Measurements from ENCODE around the gene CTDNEP1. TPM values are rescaled to one million over a fixed set of nuclear protein-coding genes. Genes with fewer than 3 reads are reported as not detected.
A peak's percentile ranks its signal among the peaks of the same experiment; 100 is the strongest.
"Not testable (repeated sequence)": the region's sequence is repeated elsewhere in the genome, so short reads cannot be mapped to it uniquely, and the experiment has no call there.

The CTDNEP1 gene
- polyA plus RNA-seq, 4 donors, result 70.0 to 132 (median 89.3) TPM

DNA sequence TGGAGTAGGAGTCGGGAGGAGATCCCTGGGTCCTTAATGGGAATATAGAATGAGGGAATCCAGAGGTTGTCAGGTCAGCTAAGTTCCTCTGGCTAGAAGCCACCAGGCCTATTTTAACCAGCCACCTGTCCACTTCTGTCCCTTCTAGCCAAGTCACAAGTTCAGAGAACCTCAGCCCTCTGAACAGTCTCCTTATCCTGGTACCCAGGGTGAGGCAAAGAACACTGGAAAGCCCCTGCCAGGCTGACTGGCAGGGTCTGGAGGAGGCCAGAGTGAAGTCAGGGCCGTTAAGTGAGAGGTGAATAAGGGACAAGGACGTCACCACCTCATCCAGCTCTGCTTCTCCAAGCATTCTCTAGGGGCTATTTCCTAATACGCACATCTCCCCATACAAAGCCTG, 2.7 kb downstream of the CTDNEP1 start:
- Histone ChIP-seq H3K4me3 (ENCODE audit: low read depth in 1 of 3, low read length in 3 of 3) (no peak overlapping the region), H3K36me3 (ENCODE audit: control insufficient read depth in 3 of 3, insufficient read depth in 2 of 3, low read depth in 1 of 3, low read length in 3 of 3) (peaks cover 0 to 44% (median 8%) of the 10 kb centered on the region in 3 donors), H3K9me3 (ENCODE audit: control insufficient read depth in 2 of 2, insufficient read depth in 1 of 2, low read depth in 1 of 2, low read length in 1 of 2) (no peaks in the 10 kb centered on the region), H3K4me1 (ENCODE audit: control insufficient read depth in 3 of 3, insufficient read depth in 2 of 3, low read depth in 1 of 3, low read length in 2 of 3) (peaks cover 10 to 24% (median 11%) of the 10 kb centered on the region in 3 donors), H3K27me3 (ENCODE audit: control insufficient read depth in 3 of 3, insufficient read depth in 3 of 3, low read length in 3 of 3) (no peaks in the 10 kb centered on the region), H3K27ac (ENCODE audit: low read depth in 1 of 3, low read length in 2 of 3) (no peak overlapping the region)
- FAIRE-seq, result no peak
- no peak for DNase-seq
- WGBS, 3 donors, result 66 to 74% (median 69%) methylated on average over 4 of the region's 4 CpGs

- no peaks in the 10 kb centered on the region for H3K9me3 ChIP-seq (ENCODE audit: control insufficient read depth in 2 of 2, insufficient read depth in 1 of 2, low read depth in 1 of 2, low read length in 1 of 2)
- H3K27me3 ChIP-seq (ENCODE audit: control insufficient read depth in 3 of 3, insufficient read depth in 3 of 3, low read length in 3 of 3), result no peaks in the 10 kb centered on the region
- H3K36me3 ChIP-seq (ENCODE audit: control insufficient read depth in 3 of 3, insufficient read depth in 2 of 3, low read depth in 1 of 3, low read length in 3 of 3), result peaks cover 0 to 52% (median 8%) of the 10 kb centered on the region in 3 donors
- WGBS, 3 donors, result 91 to 94% (median 92%) methylated on average over 5 of the region's 5 CpGs
- H3K4me3 ChIP-seq (ENCODE audit: low read depth in 1 of 3, low read length in 3 of 3), result no peak overlapping the region
- peaks cover 10 to 23% (median 11%) of the 10 kb centered on the region in 3 donors for H3K4me1 ChIP-seq (ENCODE audit: control insufficient read depth in 3 of 3, insufficient read depth in 2 of 3, low read depth in 1 of 3, low read length in 2 of 3)
- DNase-seq, result no peak
- H3K27ac ChIP-seq (ENCODE audit: low read depth in 1 of 3, low read length in 2 of 3), result no peak overlapping the region
- FAIRE-seq, result no peak
Measured at GRCh38 chr17:7246779-7247178, 4.8 kb downstream of the CTDNEP1 start.

- H3K4me1 ChIP-seq (ENCODE audit: control insufficient read depth in 3 of 3, insufficient read depth in 2 of 3, low read depth in 1 of 3, low read length in 2 of 3), result peaks cover 3 to 24% (median 3%) of the 10 kb centered on the region in 3 donors
- not testable (repeated sequence) for H3K4me3 ChIP-seq (ENCODE audit: low read depth in 1 of 3, low read length in 3 of 3); FAIRE-seq; H3K27me3 ChIP-seq (ENCODE audit: control insufficient read depth in 3 of 3, insufficient read depth in 3 of 3, low read length in 3 of 3); H3K9me3 ChIP-seq (ENCODE audit: control insufficient read depth in 2 of 2, insufficient read depth in 1 of 2, low read depth in 1 of 2, low read length in 1 of 2); DNase-seq
- peaks cover 0 to 55% (median 12%) of the 10 kb centered on the region in 3 donors for H3K36me3 ChIP-seq (ENCODE audit: control insufficient read depth in 3 of 3, insufficient read depth in 2 of 3, low read depth in 1 of 3, low read length in 3 of 3)
- H3K27ac ChIP-seq (ENCODE audit: low read depth in 1 of 3, low read length in 2 of 3), result peak overlapping the region in 1 of 3 donors; percentile 3
- WGBS, 3 donors, result 70 to 82% (median 79%) methylated on average over 10 of the region's 10 CpGs
Measured at GRCh38 chr17:7243838-7244237, 7.7 kb downstream of the CTDNEP1 start.

GRCh38 chr17:7243453-7243729, 8.1 kb downstream of the CTDNEP1 start:
- no peak for FAIRE-seq
- H3K4me3 ChIP-seq (ENCODE audit: low read depth in 1 of 3, low read length in 3 of 3), result peak overlapping the region in 2 of 3 donors; percentile 95 to 99

GRCh38 chr17:7242717-7243452, 8.6 kb downstream of the CTDNEP1 start:
- Histone ChIP-seq H3K36me3 (ENCODE audit: control insufficient read depth in 3 of 3, insufficient read depth in 2 of 3, low read depth in 1 of 3, low read length in 3 of 3) (peaks cover 0 to 51% (median 12%) of the 10 kb centered on the region in 3 donors), H3K4me1 (ENCODE audit: control insufficient read depth in 3 of 3, insufficient read depth in 2 of 3, low read depth in 1 of 3, low read length in 2 of 3) (peaks cover 3 to 20% (median 3%) of the 10 kb centered on the region in 3 donors), H3K27ac (ENCODE audit: low read depth in 1 of 3, low read length in 2 of 3) (peak overlapping the region; percentile 98 to 99 (median 98)), H3K9me3 (ENCODE audit: control insufficient read depth in 2 of 2, insufficient read depth in 1 of 2, low read depth in 1 of 2, low read length in 1 of 2) (no peaks in the 10 kb centered on the region), H3K4me3 (ENCODE audit: low read depth in 1 of 3, low read length in 3 of 3) (peak overlapping the region; percentile 78 to 99 (median 95)), H3K27me3 (ENCODE audit: control insufficient read depth in 3 of 3, insufficient read depth in 3 of 3, low read length in 3 of 3) (no peaks in the 10 kb centered on the region)
- WGBS, 3 donors, result 0 to 2% (median 2%) methylated on average over 32 to 49 of the region's 49 CpGs
- peak; percentile 92 to 98 for DNase-seq
- no peak for FAIRE-seq

More at GRCh38 chr17:7243453-7243729, 8.1 kb downstream of the CTDNEP1 start:
- Histone ChIP-seq H3K9me3 (ENCODE audit: control insufficient read depth in 2 of 2, insufficient read depth in 1 of 2, low read depth in 1 of 2, low read length in 1 of 2) (no peaks in the 10 kb centered on the region), H3K27ac (ENCODE audit: low read depth in 1 of 3, low read length in 2 of 3) (peak overlapping the region; percentile 98 to 99 (median 98)), H3K36me3 (ENCODE audit: control insufficient read depth in 3 of 3, insufficient read depth in 2 of 3, low read depth in 1 of 3, low read length in 3 of 3) (peaks cover 0 to 51% (median 12%) of the 10 kb centered on the region in 3 donors), H3K27me3 (ENCODE audit: control insufficient read depth in 3 of 3, insufficient read depth in 3 of 3, low read length in 3 of 3) (no peaks in the 10 kb centered on the region), H3K4me1 (ENCODE audit: control insufficient read depth in 3 of 3, insufficient read depth in 2 of 3, low read depth in 1 of 3, low read length in 2 of 3) (peaks cover 3 to 20% (median 3%) of the 10 kb centered on the region in 3 donors)
- 21 to 30% (median 28%) methylated on average over 2 of the region's 2 CpGs for WGBS, 3 donors
- no peak for DNase-seq

GRCh38 chr17:7241783-7242716, 9.5 kb downstream of the CTDNEP1 start, which contains the start of gene GABARAP:
Gene GABARAP, minus strand, starts transcription at chr17:7242449. Its CDS starts 119 bp downstream, at chr17:7242330.
- Histone ChIP-seq H3K9me3 (ENCODE audit: control insufficient read depth in 2 of 2, insufficient read depth in 1 of 2, low read depth in 1 of 2, low read length in 1 of 2) (no peaks in the 10 kb centered on the region), H3K27ac (ENCODE audit: low read depth in 1 of 3, low read length in 2 of 3) (peak within 1 kb of the TSS; percentile 98 to 99 (median 98)), H3K4me3 (ENCODE audit: low read depth in 1 of 3, low read length in 3 of 3) (peak within 1 kb of the TSS; percentile 78 to 99 (median 95)), H3K4me1 (ENCODE audit: control insufficient read depth in 3 of 3, insufficient read depth in 2 of 3, low read depth in 1 of 3, low read length in 2 of 3) (peaks cover 3 to 25% (median 3%) of the 10 kb centered on the region in 3 donors), H3K36me3 (ENCODE audit: control insufficient read depth in 3 of 3, insufficient read depth in 2 of 3, low read depth in 1 of 3, low read length in 3 of 3) (peaks cover 0 to 53% (median 12%) of the 10 kb centered on the region in 3 donors), H3K27me3 (ENCODE audit: control insufficient read depth in 3 of 3, insufficient read depth in 3 of 3, low read length in 3 of 3) (no peaks in the 10 kb centered on the region)
- 0 to 1% (median 0%) methylated on average over 61 to 62 of the region's 62 CpGs for WGBS, 3 donors
- FAIRE-seq (no peak), DNase-seq (peak; percentile 89 to 98)

DNA sequence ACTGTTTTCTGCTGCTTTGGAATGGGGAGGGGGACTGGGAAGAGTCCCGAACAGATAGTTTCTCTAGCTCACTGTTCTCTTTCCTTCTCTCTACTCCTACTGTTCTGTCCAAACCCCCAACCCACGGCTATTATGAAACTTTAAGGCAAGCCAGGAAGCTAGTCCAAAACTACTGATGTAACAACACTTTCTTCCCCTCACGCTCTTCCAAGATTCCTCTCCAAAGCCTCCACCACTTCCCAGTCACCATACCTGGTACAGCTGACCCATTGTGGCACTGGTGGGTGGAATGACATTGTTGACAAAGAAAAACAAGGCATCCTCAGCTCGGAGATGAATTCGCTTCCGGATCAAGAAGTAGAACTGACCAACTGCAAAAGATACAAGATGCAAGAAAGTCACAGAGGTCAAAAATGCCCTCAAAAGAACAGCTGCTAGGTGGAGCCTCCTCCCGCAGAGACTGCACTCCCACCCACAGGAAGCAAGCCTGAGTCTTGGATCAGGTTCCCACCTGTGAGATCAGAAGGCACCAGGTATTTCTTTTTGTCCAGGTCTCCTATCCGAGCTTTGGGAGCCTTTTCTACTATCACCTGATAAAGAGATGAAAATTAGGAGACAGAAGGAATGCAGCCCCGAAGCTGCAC, 10.3 kb downstream of the CTDNEP1 start:
- Histone ChIP-seq H3K27ac (ENCODE audit: low read depth in 1 of 3, low read length in 2 of 3) (peak overlapping the region; percentile 98 to 99 (median 98)), H3K4me1 (ENCODE audit: control insufficient read depth in 3 of 3, insufficient read depth in 2 of 3, low read depth in 1 of 3, low read length in 2 of 3) (peaks cover 3 to 33% (median 3%) of the 10 kb centered on the region in 3 donors), H3K9me3 (ENCODE audit: control insufficient read depth in 2 of 2, insufficient read depth in 1 of 2, low read depth in 1 of 2, low read length in 1 of 2) (no peaks in the 10 kb centered on the region), H3K36me3 (ENCODE audit: control insufficient read depth in 3 of 3, insufficient read depth in 2 of 3, low read depth in 1 of 3, low read length in 3 of 3) (peaks cover 2 to 53% (median 12%) of the 10 kb centered on the region in 3 donors), H3K4me3 (ENCODE audit: low read depth in 1 of 3, low read length in 3 of 3) (peak overlapping the region in 2 of 3 donors; percentile 95 to 99), H3K27me3 (ENCODE audit: control insufficient read depth in 3 of 3, insufficient read depth in 3 of 3, low read length in 3 of 3) (no peaks in the 10 kb centered on the region)
- WGBS, 3 donors, result 11 to 31% (median 24%) methylated on average over 9 of the region's 9 CpGs
- DNase-seq, result no peak
- no peak for FAIRE-seq

- peak overlapping the region in 2 of 3 donors; percentile 98 to 99 for H3K27ac ChIP-seq (ENCODE audit: low read depth in 1 of 3, low read length in 2 of 3)
- H3K36me3 ChIP-seq (ENCODE audit: control insufficient read depth in 3 of 3, insufficient read depth in 2 of 3, low read depth in 1 of 3, low read length in 3 of 3), result peaks cover 2 to 53% (median 8%) of the 10 kb centered on the region in 3 donors
- no peaks in the 10 kb centered on the region for H3K9me3 ChIP-seq (ENCODE audit: control insufficient read depth in 2 of 2, insufficient read depth in 1 of 2, low read depth in 1 of 2, low read length in 1 of 2)
- FAIRE-seq, result no peak
- no peak for DNase-seq
- H3K4me3 ChIP-seq (ENCODE audit: low read depth in 1 of 3, low read length in 3 of 3), result peak overlapping the region in 2 of 3 donors; percentile 95 to 99
- WGBS, 3 donors, result 56 to 62% (median 60%) methylated on average over 4 of the region's 4 CpGs
- H3K4me1 ChIP-seq (ENCODE audit: control insufficient read depth in 3 of 3, insufficient read depth in 2 of 3, low read depth in 1 of 3, low read length in 2 of 3), result peaks cover 3 to 40% (median 3%) of the 10 kb centered on the region in 3 donors
- H3K27me3 ChIP-seq (ENCODE audit: control insufficient read depth in 3 of 3, insufficient read depth in 3 of 3, low read length in 3 of 3), result no peaks in the 10 kb centered on the region
Measured at GRCh38 chr17:7240375-7240774, 11.2 kb downstream of the CTDNEP1 start.

Data from small intestine (tissue), 7 donors.